ENCODE data around the gene RIMBP2.

The RIMBP2 gene

GRCh38 chr12:130562716-130563115 lies 153.4 kb downstream of the RIMBP2 start:
- DNase-seq, result no peak

GRCh38 chr12:130560321-130560720 lies 155.8 kb downstream of the RIMBP2 start:
- no peak for DNase-seq

- no peak for DNase-seq
Measured at GRCh38 chr12:130559806-130560205, 156.3 kb downstream of the RIMBP2 start.

- DNase-seq, result no peak
Measured at GRCh38 chr12:130557886-130558765, 158.0 kb downstream of the RIMBP2 start.

GRCh38 chr12:130557201-130557600 lies 158.9 kb downstream of the RIMBP2 start:
- no peak for DNase-seq

GRCh38 chr12:130556486-130557055 lies 159.5 kb downstream of the RIMBP2 start:
- no peak for DNase-seq

- DNase-seq, result peak; percentile 18
Measured at GRCh38 chr12:130555628-130556485, 160.2 kb downstream of the RIMBP2 start.

- DNase-seq, result no peak
Measured at GRCh38 chr12:130555221-130555620, 160.9 kb downstream of the RIMBP2 start.

- no peak for DNase-seq
Measured at GRCh38 chr12:130552483-130552996, 163.6 kb downstream of the RIMBP2 start.

- DNase-seq, result no peak
Measured at GRCh38 chr12:130549361-130549760, 166.7 kb downstream of the RIMBP2 start.

GRCh38 chr12:130547480-130548155 lies 168.5 kb downstream of the RIMBP2 start:
- DNase-seq, result no peak

GRCh38 chr12:130546494-130546893 lies 169.6 kb downstream of the RIMBP2 start:
- no peak for DNase-seq

GRCh38 chr12:130545475-130545874 lies 170.6 kb downstream of the RIMBP2 start:
- DNase-seq, result no peak

GRCh38 chr12:130540376-130540775 lies 175.7 kb downstream of the RIMBP2 start:
- DNase-seq, result no peak

GRCh38 chr12:130538343-130539095 lies 177.6 kb downstream of the RIMBP2 start:
- DNase-seq, result no peak

- no peak for DNase-seq
Measured at GRCh38 chr12:130537655-130538054, 178.4 kb downstream of the RIMBP2 start.

- no peak for DNase-seq
Measured at GRCh38 chr12:130537051-130537450, 179.0 kb downstream of the RIMBP2 start.

GRCh38 chr12:130530429-130530828 lies 185.7 kb downstream of the RIMBP2 start:
- no peak for DNase-seq

- DNase-seq, result no peak
Measured at GRCh38 chr12:130529781-130530180, 186.3 kb downstream of the RIMBP2 start.

- no peak for DNase-seq
Measured at GRCh38 chr12:130527239-130527638, 188.9 kb downstream of the RIMBP2 start.

- DNase-seq, result no peak
Measured at GRCh38 chr12:130526813-130527212, 189.3 kb downstream of the RIMBP2 start.
